HCT116 (cell line): ENCODE data around the gene PTDSS2. TPM values are rescaled to one million over a fixed set of nuclear protein-coding genes. Genes with fewer than 3 reads are reported as not detected.

Source experiments
- ATAC-seq: fragments of 200-7000 bp; cut with Tn5 transposase; 2 replicates; pipeline ENCODE4 v1.9.1; 2020; ENCODE audit warnings: mild to moderate bottlenecking, moderate library complexity
- BruUV-seq: library from RNA; stranded (reverse); fragments of 400-500 nt; replicated peaks from 2 replicates; lab custom pipeline; 2021; lab: Mats Ljungman, UMichigan
- CTCF ChIA-PET: fragments of 300-600 bp; sonication (Branson Sonifier 250); formaldehyde crosslinking; loops from one replicate; lab custom pipeline; 2021; ENCODE audit warnings: antibody characterized with exemption; lab: Charles Lee
- POLR2A ChIA-PET: fragments of 300-600, 350-600 bp; sonication (Branson Sonifier 250); formaldehyde crosslinking; loops from one replicate; lab custom pipeline; 2021; ENCODE audit warnings: antibody characterized with exemption; lab: Charles Lee
- RAD21 ChIA-PET, 2 experiments: fragments of 300-600 bp; sonication (Branson Sonifier 250); formaldehyde crosslinking; loops; one replicate each; lab custom pipeline; 2023; ENCODE audit warnings: low total read pairs in 2 of 2; ENCODE audit not compliant: uncharacterized antibody in 2 of 2, unreplicated experiment in 2 of 2, low non-redundant PET in 1 of 2; lab: Charles Lee
- DNase-seq: peaks from one replicate; pipeline ENCODE4 v3.0.0-alpha.2; 2010; ENCODE audit warnings: low read depth, low spot score
- H2AFZ ChIP-seq: fragments of 200-600 bp; shearing (Covaris generic), sonication (generic); 2 replicates; pipeline ENCODE4 v1.6.1; 2017; ENCODE audit warnings: low read depth, mixed run types, mixed read lengths, antibody characterized with exemption, low read length; ENCODE audit not compliant: poor library complexity, severe bottlenecking
- H3K27ac ChIP-seq: 2 replicates; pipeline ENCODE4 v1.5.1; 2012; ENCODE audit warnings: low read depth, low read length
- H3K27me3 ChIP-seq: fragments of 200-600 bp; sonication (generic); 2 replicates; pipeline ENCODE4 v1.6.1; 2016; ENCODE audit warnings: mixed run types, low read length, mixed read lengths; ENCODE audit not compliant: insufficient read depth
- H3K36me3 ChIP-seq, 2 experiments: fragments of 200-500 bp in 1 of 2; fragments of 200-600 bp in 1 of 2; sonication (Bioruptor generic) in 1 of 2; sonication (generic) in 1 of 2; 2 replicates each; pipeline versions ENCODE4 v1.5.1 to v1.6.1; 2014 to 2016; ENCODE audit warnings: low read length in 2 of 2, inconsistent platforms in 1 of 2, mixed read lengths in 1 of 2, mixed run types in 1 of 2; ENCODE audit not compliant: insufficient read depth in 2 of 2, control insufficient read depth in 1 of 2
- H3K4me1 ChIP-seq, 2 experiments: fragments of 200-600 bp in 1 of 2; sonication (generic) in 1 of 2; 2 replicates each; pipeline versions ENCODE4 v1.5.1 to v1.6.1; 2012 to 2017; ENCODE audit warnings: low read length in 2 of 2, inconsistent platforms in 1 of 2, mild to moderate bottlenecking in 1 of 2, mixed read lengths in 1 of 2, mixed run types in 1 of 2, moderate library complexity in 1 of 2; ENCODE audit not compliant: insufficient read depth in 2 of 2, control insufficient read depth in 1 of 2
- H3K4me2 ChIP-seq: fragments of 200-600 bp; sonication (generic); 2 replicates; pipeline ENCODE4 v1.6.1; 2017; ENCODE audit warnings: mixed run types, low read length, mixed read lengths
- H3K4me3 ChIP-seq, 2 experiments: fragments of 200-600 bp in 1 of 2; sonication (generic) in 1 of 2; replicated peaks in 1 of 2; 2 replicates each; pipeline ENCODE4 v1.5.1; 2011 to 2016; ENCODE audit warnings: low read length in 2 of 2, control low read depth in 1 of 2, low read depth in 1 of 2, mild to moderate bottlenecking in 1 of 2, mixed read lengths in 1 of 2, mixed run types in 1 of 2
- H3K79me2 ChIP-seq: fragments of 200-600 bp; sonication (generic); 2 replicates; pipeline ENCODE4 v1.6.1; 2017; ENCODE audit warnings: mild to moderate bottlenecking, mixed run types, low read length, moderate library complexity, mixed read lengths; ENCODE audit not compliant: insufficient read depth
- H3K9ac ChIP-seq: fragments of 200-600 bp; sonication (generic); 2 replicates; pipeline ENCODE4 v1.6.1; 2016; ENCODE audit warnings: low read length, mixed read lengths
- H3K9me2 ChIP-seq: fragments of 200-600 bp; sonication (generic), shearing (Covaris generic); 2 replicates; pipeline ENCODE4 v1.6.1; 2017; ENCODE audit warnings: mixed run types, mild to moderate bottlenecking, moderate library complexity; ENCODE audit not compliant: insufficient read depth
- H3K9me3 ChIP-seq, 2 experiments: fragments of 200-500 bp in 1 of 2; fragments of 200-600 bp in 1 of 2; sonication (Bioruptor generic) in 1 of 2; sonication (generic) in 1 of 2; 2 replicates each; pipeline ENCODE4 v1.6.1; 2014 to 2017; ENCODE audit warnings: low read length in 2 of 2, mixed read lengths in 2 of 2, inconsistent platforms in 1 of 2, low read depth in 1 of 2, mild to moderate bottlenecking in 1 of 2, mixed run types in 1 of 2, moderate library complexity in 1 of 2; ENCODE audit not compliant: control insufficient read depth in 1 of 2, insufficient read depth in 1 of 2
- H4K20me1 ChIP-seq: fragments of 200-600 bp; sonication (generic), shearing (Covaris generic); 2 replicates; pipeline ENCODE4 v1.6.1; 2017; ENCODE audit warnings: mixed run types, mild to moderate bottlenecking, moderate library complexity; ENCODE audit not compliant: insufficient read depth
- CBX3 ChIP-seq: IDR thresholded peaks from 2 replicates; pipeline ENCODE4 v1.6.1; 2012; ENCODE audit warnings: low read depth
- CEBPB ChIP-seq: IDR thresholded peaks from 2 replicates; pipeline ENCODE4 v1.6.1; 2012; ENCODE audit warnings: low read depth
- ELF1 ChIP-seq: IDR thresholded peaks from 2 replicates; pipeline ENCODE4 v1.6.1; 2012; ENCODE audit warnings: low read depth, borderline replicate concordance
- EZH2 ChIP-seq: fragments of 200-600 bp; sonication (generic); IDR thresholded peaks from 2 replicates; pipeline ENCODE4 v1.6.1; 2017; ENCODE audit warnings: antibody characterized with exemption, mixed run types
- FOSL1 ChIP-seq: IDR thresholded peaks from 2 replicates; pipeline ENCODE4 v1.6.1; 2012; ENCODE audit warnings: low read depth
- JUND ChIP-seq: IDR thresholded peaks from 2 replicates; pipeline ENCODE4 v1.6.1; 2012
- MAX ChIP-seq: IDR thresholded peaks from 2 replicates; pipeline ENCODE4 v1.6.1; 2012
- POLR2A ChIP-seq: IDR thresholded peaks from 2 replicates; pipeline ENCODE4 v1.7.0; 2011; ENCODE audit warnings: borderline replicate concordance; ENCODE audit not compliant: insufficient read depth, insufficient read length; ENCODE audit errors: extremely low read depth
- POLR2AphosphoS5 ChIP-seq: IDR thresholded peaks from 2 replicates; pipeline ENCODE4 v1.6.1; 2011; ENCODE audit warnings: mild to moderate bottlenecking, low read depth, low read length, moderate library complexity
- RAD21 ChIP-seq: IDR thresholded peaks from 2 replicates; pipeline ENCODE4 v1.6.1; 2012; ENCODE audit warnings: low read depth, mild to moderate bottlenecking
- SIN3A ChIP-seq: IDR thresholded peaks from 2 replicates; pipeline ENCODE4 v1.6.1; 2012; ENCODE audit warnings: low read depth
- SP1 ChIP-seq: IDR thresholded peaks from 2 replicates; pipeline ENCODE4 v1.6.1; 2012; ENCODE audit warnings: low read depth
- TCF7L2 ChIP-seq: IDR thresholded peaks from 2 replicates; pipeline ENCODE4 v1.7.0; 2011; ENCODE audit warnings: borderline replicate concordance, inconsistent platforms; ENCODE audit not compliant: insufficient read depth, insufficient read length; ENCODE audit errors: extremely low read depth
- ZBTB33 ChIP-seq: IDR thresholded peaks from 2 replicates; pipeline ENCODE4 v1.6.1; 2011; ENCODE audit warnings: mild to moderate bottlenecking, low read length, moderate library complexity; ENCODE audit not compliant: insufficient replicate concordance; ENCODE audit errors: extremely low read depth
- ZFX ChIP-seq: fragments of 450-650 bp; IDR thresholded peaks from 2 replicates; pipeline ENCODE4 v1.6.1; 2017
- ZNF274 ChIP-seq: fragments of 200-500 bp; sonication (Bioruptor generic); IDR thresholded peaks from 2 replicates; pipeline ENCODE4 v1.6.1; 2014; ENCODE audit warnings: mild to moderate bottlenecking, low read depth, low read length, inconsistent platforms
- intact Hi-C: fragments of 100-400 bp; cut with micrococcal nuclease; formaldehyde crosslinking; loops from 2 replicates; pipeline ENCODE4 v1.10.0; 2022
- total RNA-seq: library from RNA; stranded (reverse); gene quantifications from one replicate; pipeline ENCODE4 v1.2.1, GENCODE V29; 2021; ENCODE audit not compliant: unreplicated experiment

Gene PTDSS2
- total RNA-seq, 1 experiment from 2014 or later: 40.1 TPM

- Histone ChIP-seq H3K27ac (no peak overlapping the region), H3K36me3 (peaks cover 3% of the 10 kb centered on the region in 2 experiments; a peak in 2 of 4 replicates), H3K9me3 (no peaks in the 10 kb centered on the region), H2AFZ (no peak overlapping the region), H3K9ac (no peak overlapping the region), H3K4me2 (no peak overlapping the region), H3K4me1 (no peaks in the 10 kb centered on the region), H3K4me3 (no peak overlapping the region), H3K79me2 (peaks cover 27% of the 10 kb centered on the region; the same call in 1 of the 2 replicates), H3K9me2 (no peaks in the 10 kb centered on the region), H3K27me3 (no peaks in the 10 kb centered on the region), H4K20me1 (no peaks in the 10 kb centered on the region)
- RAD21 ChIA-PET: no interaction called here
- ATAC-seq (no peak), DNase-seq (no peak)
- BruUV-seq: no TSS peak
- POLR2A ChIA-PET: interaction anchor here (0.7 kb wide), 1 partner anchor 36 kb away, joined by 3 read pairs; no protein-coding TSS in a partner anchor
- TF ChIP-seq POLR2A (no peak), CEBPB (no peak), FOSL1 (no peak), CBX3 (no peak), TCF7L2 (no peak), JUND (no peak), ZFX (no peak)
- intact Hi-C loops: no loop called here
- CTCF ChIA-PET: no interaction called here
Observed at GRCh38 chr11:465896-466530, 15.9 kb downstream of the PTDSS2 start.

- intact Hi-C loops: no loop called here
- Histone ChIP-seq H3K4me3 (no peak overlapping the region), H3K27me3 (no peaks in the 10 kb centered on the region), H3K36me3 (peaks cover 3% of the 10 kb centered on the region in 2 experiments; a peak in 2 of 4 replicates), H3K9ac (no peak overlapping the region), H3K9me2 (no peaks in the 10 kb centered on the region), H3K79me2 (peaks cover 26% of the 10 kb centered on the region; the same call in 1 of the 2 replicates), H3K4me2 (no peak overlapping the region), H3K4me1 (no peaks in the 10 kb centered on the region), H4K20me1 (no peaks in the 10 kb centered on the region), H3K27ac (no peak overlapping the region), H3K9me3 (no peaks in the 10 kb centered on the region), H2AFZ (no peak overlapping the region)
- BruUV-seq: no TSS peak
- ChIA-PET POLR2A (no interaction called here), RAD21 (no interaction called here), CTCF (no interaction called here)
- DNase-seq: no peak
- ATAC-seq: no peak
- TF ChIP-seq ELF1 (no peak), SIN3A (no peak), TCF7L2 (no peak), ZNF274 (no peak), RAD21 (no peak), JUND (no peak), MAX (no peak), POLR2AphosphoS5 (no peak), CBX3 (no peak), EZH2 (no peak), SP1 (no peak), ZBTB33 (no peak), POLR2A (no peak)
Observed at GRCh38 chr11:468036-468435, 18.0 kb downstream of the PTDSS2 start.
